HG03039 (cell line): ENCODE measurements around the gene GAL3ST3.
"Not testable (repeated sequence)": the region's sequence is repeated elsewhere in the genome, so short reads cannot be mapped to it uniquely, and the experiment has no call there.

Experiments used
- ATAC-seq: cut with Tn5 transposase; IDR thresholded peaks from one replicate; pipeline ENCODE4 v1.9.1; 2021; ENCODE audit warnings: mild to moderate bottlenecking, moderate library complexity; ENCODE audit not compliant: unreplicated experiment

GAL3ST3 gene

DNA sequence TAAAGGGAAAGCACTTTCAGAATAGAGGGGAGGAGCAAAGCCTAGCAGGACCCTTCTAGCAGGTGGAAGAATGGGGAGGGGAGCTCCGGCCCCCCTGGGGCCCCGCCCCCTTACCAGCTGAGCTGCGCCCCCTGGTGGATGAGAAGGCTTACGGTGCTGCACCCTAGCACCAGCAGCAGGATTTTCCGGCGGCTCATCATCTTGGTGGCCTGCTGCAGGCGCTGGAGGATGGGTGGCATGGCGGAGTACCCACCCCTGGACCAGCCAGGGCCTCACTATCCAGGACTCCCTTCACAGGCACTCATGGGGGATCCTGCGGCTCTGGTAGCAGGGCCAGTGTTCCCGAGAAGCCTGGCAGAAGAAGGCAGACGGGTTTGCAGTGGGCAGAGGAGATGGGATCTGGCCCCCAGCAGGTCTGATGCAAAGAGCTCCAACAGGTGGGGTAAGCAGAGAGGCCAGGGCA is 3.8 kb downstream of the GAL3ST3 start:
- no peak for ATAC-seq

DNA sequence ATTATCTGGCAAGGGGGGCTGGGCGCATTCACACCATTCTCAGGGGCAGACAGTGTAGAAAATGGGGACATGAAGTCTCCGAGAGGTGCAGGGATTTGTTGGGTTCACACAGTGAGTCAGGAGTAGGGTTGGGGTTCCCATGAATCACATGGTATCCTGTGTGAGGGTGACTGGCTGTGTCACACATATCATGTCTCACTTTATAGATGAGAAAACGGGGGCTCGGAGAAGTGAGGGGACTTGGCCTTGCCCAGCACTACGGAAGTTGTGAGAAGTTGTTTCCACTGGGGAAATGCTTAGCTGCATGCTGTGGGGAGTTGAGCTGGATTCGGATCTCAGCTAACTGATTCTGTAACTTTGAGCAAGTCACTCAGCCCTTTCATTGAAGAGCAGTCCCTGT is 4.2 kb downstream of the GAL3ST3 start:
- no peak for ATAC-seq

DNA sequence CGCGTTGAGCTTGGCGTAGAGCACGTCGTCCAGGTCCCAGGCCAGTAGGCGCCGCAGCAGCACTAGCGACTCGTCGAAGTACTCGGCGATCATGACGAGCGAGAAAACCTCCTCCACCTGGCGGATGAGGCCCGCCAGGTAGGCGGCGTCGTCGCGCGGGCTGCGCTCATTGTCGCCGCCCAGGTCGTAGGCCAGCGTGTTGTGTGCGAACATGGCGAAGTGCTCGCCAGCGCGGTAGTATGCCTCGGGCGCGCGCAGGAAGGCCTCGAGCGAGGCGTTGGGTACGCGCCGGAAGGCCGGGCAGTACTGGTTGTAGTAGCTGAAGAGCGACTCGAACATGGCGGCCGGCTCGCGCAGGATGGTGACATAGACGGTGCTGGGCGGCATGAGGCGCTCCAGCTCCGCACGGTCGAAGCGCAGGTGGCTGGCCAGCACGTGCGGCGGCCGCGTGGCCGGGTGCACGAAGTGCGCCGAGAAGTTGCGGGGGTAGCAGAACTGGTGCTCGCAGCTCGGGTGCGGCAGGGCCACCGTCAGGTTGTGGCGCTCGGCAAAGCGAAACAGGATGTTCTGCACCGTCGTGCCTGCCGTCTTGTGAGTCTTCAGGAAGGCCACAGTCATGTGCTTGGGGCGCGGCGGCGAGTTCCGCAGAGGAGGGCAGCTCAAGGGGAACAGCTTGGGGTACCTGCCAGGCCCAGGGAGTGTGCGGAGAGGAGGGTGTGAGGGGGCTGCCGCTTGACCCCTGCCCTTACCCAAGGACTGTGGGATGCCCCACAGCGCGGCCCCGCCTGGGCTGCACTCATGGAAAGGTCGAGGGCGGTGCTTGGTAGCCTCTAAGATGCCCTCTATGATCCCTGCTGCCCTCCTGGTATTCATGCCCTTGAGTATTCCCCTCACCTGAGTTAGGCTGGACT is 5.7 kb downstream of the GAL3ST3 start:
- ATAC-seq, result no peak

DNA sequence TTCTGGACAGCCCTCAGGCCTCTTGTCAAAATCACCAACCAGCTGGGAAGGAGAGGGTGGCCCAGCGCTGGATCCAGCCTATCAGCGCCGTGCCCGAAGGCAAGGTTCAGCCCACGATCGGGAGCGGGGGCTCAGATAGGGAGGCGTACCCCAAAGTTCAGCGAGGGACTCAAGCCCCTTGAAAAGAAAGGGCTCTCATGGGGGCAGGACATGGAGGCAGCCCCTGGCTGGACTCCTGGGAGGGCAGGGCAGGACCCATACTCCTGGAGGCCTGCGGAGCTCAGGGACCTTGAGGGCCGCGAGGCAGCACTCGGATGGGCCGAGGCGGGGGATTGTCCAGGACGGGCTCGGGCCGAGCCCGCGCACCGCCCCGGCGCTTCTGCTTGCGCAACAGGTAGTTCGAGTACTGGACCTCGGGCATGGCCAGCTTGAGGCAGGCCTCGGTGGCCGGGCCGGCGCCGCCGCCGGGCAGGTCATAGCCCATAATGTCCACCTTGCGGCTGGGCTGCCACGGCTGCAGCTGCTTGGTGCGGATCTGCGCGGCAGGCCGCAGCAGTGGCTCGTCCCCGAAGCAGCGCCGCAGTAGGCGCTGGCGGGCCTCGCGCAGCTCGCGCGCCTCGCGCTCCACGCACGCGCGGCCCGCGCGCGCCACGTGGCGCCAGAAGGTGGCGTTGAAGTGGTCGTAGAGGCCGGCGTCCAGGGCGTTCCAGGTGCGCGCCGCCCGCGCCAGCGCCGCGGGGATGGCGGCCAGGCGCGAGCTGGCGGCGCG is 6.5 kb downstream of the GAL3ST3 start:
- no peak for ATAC-seq

DNA sequence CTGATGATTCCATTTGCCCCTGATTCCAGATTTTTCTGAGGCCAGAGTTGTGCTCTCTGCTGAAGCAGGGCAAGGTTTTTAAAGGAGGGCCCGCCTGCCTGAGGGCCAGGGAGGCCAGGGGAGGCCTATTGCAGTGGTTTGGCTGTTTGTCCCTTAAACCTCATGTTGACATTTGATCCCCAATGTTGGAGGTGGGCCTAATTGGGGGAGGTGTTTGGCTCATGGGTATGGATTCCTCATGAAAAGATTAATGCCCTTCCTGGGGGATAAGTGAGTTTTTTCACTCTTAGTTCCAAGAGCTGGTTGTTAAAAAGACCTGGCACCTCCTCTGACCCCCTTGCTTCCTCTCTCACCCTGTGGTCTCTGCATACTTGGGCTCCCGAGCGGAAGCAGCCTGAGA is 9.2 kb downstream of the GAL3ST3 start:
- no peak for ATAC-seq

DNA sequence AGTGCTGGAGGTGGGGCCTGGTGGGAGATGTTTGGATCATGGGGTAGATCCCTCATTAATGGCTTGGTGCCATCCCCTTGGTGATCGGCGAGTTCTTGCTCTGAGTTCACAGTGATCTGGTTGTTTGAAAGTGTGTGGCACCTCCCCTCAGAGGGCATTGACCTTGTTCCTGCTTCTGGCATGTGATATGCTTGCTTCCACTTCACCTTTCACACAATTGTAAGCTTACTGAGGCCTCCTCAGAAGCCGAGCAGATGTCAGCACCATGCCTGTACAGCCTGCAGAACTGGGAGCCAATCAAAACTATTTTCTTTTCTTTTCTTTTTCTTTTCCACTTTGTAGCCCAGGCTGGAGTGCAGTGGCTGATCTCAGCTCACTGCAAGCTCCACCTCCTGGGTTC is 11.6 kb downstream of the GAL3ST3 start:
- no peak for ATAC-seq

DNA sequence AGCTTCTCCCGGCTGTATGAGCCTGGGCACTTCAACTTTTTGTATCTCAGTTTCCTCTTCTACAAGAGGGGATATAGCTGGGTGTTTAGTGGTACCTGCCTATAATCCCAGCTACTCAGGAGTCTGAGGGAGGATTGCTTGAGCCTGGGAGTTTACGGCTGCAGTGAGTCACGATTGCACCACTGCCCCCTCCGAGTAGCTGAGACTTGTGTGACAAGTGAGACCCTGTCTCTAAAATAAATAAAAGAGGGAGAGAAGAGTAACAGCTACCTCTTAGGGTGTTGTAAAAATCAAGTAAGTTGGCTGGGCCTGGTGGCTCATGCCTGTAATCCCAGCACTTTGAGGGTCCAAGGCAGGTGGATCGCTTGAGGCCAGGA is 12.6 kb downstream of the GAL3ST3 start:
- ATAC-seq, result no peak

DNA sequence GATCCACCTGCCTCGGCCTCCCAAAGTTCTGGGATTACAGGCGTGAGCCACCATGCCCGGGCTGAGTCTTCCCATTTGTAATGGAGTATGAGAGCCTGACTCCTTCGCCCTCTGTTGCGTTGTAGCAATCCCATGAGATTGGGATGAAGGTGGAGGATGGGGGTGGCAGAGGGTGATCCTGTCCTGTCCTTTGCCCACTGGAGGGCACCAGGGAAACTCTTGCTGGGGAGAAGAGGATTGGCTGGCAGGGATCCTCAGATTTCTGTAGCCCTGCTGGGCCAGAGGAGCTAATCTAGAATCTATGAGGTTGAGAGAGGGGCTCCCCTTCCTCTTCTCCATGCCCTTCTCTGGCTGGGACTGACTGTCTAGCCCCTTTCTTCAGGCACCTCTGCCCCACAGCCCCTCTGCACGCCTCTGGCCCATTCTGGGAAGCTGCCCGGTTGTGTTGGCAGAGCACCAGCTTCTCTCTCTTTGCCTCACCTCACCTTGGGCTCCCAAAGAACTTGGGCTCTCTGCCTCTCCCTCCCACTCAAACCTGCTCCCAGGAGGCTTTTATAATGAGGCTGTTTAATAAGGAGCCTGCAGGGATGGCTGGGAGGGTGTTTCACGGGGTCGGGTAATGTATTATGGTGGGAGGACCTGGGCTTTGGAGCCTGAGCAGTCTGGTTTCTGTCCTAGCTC is 13.2 kb downstream of the GAL3ST3 start:
- ATAC-seq, result no peak

DNA sequence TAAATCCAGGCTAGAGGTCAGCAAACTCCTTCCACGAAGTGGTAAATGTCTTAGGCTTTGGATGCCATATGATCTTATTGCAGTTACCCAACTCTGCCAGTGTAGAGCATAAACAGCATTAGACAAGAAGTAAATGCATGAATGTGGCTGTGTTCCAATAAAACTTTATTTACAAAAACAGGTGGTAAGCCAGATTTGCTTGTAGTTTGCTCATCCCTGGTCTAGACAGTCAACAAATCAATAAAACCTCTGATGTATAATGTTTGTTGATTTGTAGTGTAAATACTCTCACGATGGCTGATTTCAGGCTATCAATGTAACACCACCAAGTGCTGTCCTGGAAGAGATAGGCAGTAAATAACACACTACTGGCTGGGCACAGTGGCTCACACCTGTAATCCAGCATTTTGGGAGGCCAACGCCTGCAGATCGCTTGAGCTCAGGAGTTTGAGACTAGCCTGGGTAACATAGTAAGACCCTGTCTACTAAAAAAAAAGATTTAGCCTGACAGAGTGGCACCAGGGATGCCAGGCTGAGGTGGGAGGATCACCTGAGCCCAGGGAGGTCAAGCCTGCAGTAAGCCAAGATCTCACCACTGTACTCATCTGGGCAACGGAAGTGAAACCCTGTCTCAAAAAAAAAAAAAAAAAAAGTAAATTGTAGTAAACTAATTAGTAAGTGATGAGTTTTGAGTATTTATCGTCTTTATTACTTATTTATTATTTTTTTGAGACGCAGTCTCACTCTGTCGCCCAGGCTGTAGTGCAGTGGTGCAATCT is 15.8 kb downstream of the GAL3ST3 start:
- ATAC-seq, result no peak

DNA sequence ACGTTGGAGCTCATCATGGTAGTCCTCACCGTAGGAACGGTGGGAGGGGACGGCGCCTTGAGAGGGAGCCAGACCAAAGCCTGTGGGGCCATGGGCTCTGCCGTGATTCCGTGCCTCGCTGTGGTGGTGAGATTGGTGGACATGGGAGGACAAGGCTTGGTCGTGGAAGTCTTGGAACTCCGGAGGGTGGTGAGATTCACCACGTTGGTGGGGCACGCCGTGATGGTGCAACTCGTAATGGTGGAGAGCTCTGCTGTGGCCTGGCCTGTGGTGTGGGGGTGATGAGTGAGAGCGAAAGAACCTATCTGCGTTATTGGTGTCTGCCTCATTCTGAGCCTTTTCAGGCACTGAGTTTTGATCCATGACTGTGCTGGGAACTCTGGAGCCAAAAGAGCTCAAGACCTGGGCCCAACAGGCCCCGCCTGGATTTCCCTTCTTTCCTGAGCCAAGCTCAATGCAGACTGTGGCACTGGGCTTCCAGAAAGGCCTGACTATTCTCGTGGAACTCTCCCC is 22.9 kb downstream of the GAL3ST3 start, which contains the start of gene CATSPER1:
TSS of gene CATSPER1 (minus strand) at position 463 of the 513 bp plus-strand sequence. CDS start at position 363, 100 bp downstream.
- no peak for ATAC-seq

DNA sequence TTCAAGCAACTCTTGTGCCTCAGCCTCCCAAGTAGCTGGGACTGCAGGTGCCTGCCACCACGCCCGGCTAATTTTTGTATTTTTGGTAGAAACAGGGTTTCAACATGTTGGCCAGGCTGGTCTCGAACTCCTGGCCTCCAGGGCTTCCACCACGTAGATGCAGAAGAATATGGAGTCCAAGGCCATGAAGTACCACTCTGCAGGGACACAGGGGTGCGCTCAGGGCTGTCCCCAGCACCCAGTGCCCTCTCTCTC is 25.8 kb downstream of the GAL3ST3 start:
- not testable (repeated sequence) for ATAC-seq

DNA sequence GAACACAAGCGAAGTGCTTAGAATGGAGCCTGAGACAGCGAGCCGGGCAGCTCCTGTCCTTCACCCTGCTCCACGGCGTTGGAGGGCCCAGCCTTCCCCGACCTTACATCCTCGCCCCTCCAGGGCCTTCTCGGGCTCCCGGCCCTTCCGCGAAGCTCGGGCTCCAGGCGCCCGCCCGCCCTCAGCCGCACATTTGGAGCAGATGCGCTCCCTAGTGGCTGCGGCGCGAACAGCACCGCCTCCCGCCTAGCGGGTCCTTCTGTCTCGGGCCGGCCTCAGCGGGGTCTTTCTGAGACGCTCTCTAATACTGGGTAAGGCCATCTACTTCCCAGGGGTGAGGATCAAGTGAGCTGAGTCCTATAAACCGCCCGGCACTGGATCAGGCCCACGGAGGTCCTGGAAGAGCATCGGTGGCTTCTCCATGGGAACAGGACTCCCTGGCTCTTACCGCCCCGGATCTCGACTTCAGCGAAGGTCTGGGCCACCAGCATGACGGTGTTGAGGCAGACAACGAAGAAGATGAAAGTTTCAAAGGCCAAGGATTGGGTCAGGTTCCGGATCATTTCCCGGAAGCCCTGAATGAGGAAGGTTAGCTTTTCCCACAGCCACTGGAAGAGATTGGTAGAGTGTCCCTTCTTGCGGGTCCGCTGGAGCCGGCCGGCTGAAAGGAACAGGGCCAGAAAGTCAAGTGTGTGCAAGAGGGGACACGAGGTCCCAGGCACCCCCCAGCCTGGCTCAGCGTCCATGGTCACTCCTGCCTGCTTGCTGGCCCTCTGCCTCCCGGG is 26.4 kb downstream of the GAL3ST3 start:
- no peak for ATAC-seq

DNA sequence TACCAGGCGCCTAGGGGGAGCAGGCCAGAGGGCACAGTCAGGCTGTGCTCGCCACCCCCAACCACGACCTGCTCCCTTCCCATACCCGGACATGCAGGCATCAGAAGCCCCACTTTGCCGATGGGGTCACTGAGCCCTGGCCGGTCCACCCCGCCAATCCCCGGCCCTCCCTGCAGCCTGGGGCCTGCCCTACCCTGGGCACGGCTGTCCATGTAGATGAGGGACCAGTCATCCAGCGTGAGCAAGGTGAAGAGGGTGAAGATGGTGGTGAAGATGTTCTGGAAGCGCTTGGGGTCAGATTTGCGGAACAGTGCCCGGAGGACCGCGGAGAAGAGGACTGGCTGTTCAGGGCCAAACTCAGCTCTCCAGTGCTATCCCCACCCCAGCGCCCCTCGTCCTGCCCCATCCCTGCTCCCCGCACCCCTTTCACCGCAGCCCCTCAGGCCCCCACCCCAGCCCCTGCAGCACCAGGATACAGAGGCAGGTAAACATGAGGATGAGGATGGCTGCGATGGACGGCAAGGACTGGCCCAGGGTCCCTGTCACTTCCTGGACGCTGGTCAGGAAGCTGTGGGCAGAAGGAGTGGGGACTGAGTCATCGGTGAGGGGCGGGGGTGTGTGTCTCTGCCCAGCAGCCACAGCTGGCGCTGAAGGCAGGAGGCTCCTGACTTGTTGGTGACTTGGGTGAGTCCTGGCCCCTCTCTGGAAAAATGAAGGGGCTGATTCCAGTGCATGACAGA is 28.2 kb downstream of the GAL3ST3 start:
- ATAC-seq, result no peak

DNA sequence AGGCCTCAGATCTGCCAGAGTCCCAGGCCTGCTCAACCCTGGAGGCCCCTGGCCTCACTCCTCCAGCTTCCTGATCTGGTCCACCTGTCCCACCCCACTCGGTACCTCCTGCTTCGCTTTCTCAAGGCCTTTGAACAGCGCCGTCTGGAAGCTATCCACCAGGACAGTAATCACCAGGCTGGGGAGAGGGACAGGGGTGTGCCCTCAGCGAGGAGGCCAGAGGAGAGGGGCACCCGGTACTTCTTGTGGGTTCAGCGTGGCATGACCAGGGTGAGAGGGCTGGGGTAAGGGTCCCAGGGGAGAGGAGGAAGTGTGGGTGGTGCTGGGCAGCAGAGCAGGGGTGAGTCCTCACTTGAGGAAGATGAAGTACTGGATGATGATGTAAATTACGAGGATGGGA is 28.7 kb downstream of the GAL3ST3 start:
- ATAC-seq, result no peak

DNA sequence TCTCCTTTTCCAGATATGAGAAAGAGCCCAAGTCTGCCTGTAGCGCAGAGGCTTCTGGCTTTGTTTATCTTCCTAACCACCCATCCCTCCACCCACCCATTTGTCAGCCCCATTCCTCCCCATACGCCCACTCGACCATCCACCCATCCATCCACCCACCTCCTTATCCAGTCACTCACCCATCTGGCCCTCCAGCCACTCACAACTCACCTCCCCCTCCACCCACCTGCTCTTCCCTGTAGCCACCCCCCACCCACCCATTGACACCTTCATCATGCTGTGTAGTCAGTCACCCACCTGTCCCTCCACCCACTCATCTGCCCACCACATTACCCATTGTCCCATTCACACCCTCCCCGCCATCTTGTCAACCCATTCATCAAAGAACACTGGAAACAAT is 31.6 kb downstream of the GAL3ST3 start:
- ATAC-seq, result no peak

DNA sequence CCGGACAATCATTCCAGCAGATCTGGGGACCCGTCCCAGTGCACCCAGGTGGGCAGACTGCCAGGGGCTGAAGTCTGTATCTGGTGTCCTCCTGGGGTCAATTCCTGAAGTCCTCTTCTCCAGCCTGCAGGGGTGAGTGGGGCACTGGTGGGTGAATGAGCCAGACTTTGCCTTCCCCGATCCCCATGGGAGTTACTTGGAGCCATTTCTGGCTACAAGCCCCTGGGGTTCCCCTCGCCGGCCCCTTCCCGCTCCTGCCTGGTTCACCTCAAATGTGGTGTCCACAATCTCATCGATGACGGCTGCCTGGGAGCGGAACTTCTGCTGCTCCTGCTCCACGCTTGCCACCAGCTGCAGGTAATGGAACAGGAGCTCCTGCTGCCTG is 32.2 kb downstream of the GAL3ST3 start:
- ATAC-seq, result no peak

DNA sequence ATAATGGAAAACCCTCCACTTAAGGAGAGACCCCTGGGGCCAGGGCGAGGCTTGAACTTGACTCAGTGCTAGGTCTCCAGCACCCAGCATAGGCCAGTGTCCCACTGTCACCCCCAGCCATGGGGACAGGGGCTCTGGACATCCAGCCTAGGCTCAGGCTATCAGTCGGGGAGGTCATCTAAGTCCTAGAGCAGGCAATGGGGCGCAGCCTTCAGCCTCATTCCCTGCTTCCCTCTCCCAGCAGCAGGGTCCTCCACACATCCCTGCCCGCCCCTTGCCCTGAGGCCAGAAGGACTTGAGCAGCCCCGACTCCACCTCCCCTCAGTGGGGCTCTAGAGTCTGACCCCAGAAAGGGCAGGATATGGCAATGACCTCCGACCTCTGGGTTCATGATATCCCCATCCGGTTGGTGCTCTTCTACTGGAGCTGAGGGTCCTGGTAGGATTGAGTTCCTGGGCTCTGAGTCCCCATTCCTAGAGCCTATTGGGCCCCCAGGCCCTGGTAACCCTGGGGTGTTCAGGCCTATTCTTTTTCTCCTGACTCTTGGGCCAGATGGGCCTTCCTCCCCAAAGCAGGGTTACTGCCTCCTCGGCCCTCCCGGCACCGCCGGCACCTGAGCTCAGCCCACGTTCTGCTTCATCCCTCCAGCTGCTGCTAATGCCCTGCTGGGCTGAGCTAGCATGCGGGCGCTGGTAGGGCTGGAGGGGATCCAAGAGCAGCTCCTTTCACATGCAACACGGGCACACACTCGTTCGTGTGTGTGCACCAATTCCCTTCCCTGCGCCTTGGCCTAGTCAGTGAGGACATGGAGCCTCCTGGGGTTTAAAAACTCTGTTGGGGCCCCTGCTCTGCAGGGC is 32.8 kb downstream of the GAL3ST3 start:
- ATAC-seq, result no peak

DNA sequence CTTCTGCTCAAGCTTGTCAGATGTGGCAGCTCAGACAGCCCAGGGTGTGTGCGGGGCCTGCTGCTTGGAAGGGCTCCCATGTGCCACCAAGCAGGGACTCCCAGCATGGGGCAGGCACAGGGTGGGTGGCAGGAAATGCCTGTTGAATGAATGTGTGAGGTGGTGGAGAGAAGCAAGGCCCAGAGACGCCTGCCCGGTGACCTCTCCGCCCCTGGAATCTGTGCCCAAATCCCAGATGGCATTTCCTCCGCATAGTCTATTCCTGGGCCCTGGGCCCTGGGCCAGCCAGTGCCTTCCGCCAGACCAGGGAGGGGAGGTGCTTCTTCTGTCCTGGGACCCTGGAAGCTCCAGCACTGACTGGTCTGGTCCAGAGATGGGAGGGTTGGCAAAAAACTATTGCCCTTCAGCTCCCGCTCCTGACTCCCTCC is 33.5 kb downstream of the GAL3ST3 start:
- ATAC-seq, result no peak
